PFSK-1 (cell line): ENCODE measurements around the gene JCHAIN.

ENCODE experiments used
- FOXP2 ChIP-seq: optimal IDR thresholded peaks from 2 replicates; pipeline ENCODE3; 2011; ENCODE audit warnings: borderline replicate concordance, control low read depth, inconsistent platforms; ENCODE audit not compliant: insufficient read depth; ENCODE audit errors: extremely low read length, extremely low read depth
- POLR2AphosphoS5 ChIP-seq: IDR thresholded peaks from 2 replicates; pipeline ENCODE4 v1.6.1; 2012; ENCODE audit warnings: low read depth, mild to moderate bottlenecking, control low read depth, low read length, moderate library complexity

DNA sequence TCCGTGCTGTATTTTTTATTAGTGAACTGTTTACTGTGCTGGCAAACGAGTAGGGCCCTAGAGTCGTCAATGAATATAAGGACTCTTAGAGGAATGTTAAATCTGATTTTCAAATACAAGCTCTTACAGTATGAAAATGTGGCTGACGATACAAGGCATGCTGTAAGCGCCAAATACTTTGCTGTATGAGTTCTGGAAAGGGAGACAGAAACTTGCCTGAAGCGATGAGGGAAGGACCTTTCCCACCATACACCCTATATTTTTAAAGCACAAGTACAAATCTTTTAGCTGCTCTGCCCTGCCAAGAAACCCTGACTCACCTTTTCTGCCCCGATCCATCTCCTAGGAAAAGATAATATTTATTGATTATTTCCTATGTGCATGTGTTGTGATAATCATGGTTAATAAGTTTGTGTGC lies 39.7 kb upstream of the JCHAIN start:
- TF ChIP-seq POLR2AphosphoS5 (no peak), FOXP2 (no peak)
